ENCODE data around the gene RAB37.

Gene RAB37

GRCh38 chr17:74790161-74791058 lies 53.4 kb downstream of the RAB37 start:
- TF ChIP-seq L3MBTL2 (conservative IDR thresholded peaks at IDR 0.05) (no peak), NFRKB (IDR thresholded peaks at IDR 0.05) (no peak), FOXA1 (IDR thresholded peaks at IDR 0.05) (no peak), BHLHE40 (IDR thresholded peaks at IDR 0.05; ENCODE audit: borderline replicate concordance) (no peak), FOXM1 (IDR thresholded peaks at IDR 0.05; ENCODE audit: borderline replicate concordance) (no peak), SUZ12 (IDR thresholded peaks at IDR 0.05) (no peak), ARNT (IDR thresholded peaks at IDR 0.05) (no peak), CTBP1 (IDR thresholded peaks at IDR 0.05; ENCODE audit: borderline replicate concordance) (no peak), LEF1 (IDR thresholded peaks at IDR 0.05; ENCODE audit: borderline replicate concordance) (no peak), HDGF (IDR thresholded peaks at IDR 0.05; ENCODE audit: borderline replicate concordance) (no peak), SP1 (IDR thresholded peaks at IDR 0.05) (no peak), ELF4 (IDR thresholded peaks at IDR 0.05) (no peak), PKNOX1 (IDR thresholded peaks at IDR 0.05) (no peak), FOXK2 (IDR thresholded peaks at IDR 0.05) (no peak), ZNF384 (IDR thresholded peaks at IDR 0.05) (no peak), TARDBP (IDR thresholded peaks at IDR 0.05) (no peak)
- POLR2A ChIA-PET: interaction anchor here (0.9 to 1.9 kb wide), 3 partner anchors 62 to 222 kb away, joined by 3 to 6 read pairs (median 5); partner anchors contain the start of genes FDXR and MRPL58
- CTCF ChIA-PET: interaction anchor here (0.6 to 2.5 kb wide), 20 partner anchors 11 to 218 kb away, joined by 3 to 27 read pairs (median 4); partner anchors contain the start of genes FDXR and NAT9
- DNase-seq (ENCODE audit: extremely low spot score): no peak

GRCh38 chr17:74792586-74793105 lies 55.6 kb downstream of the RAB37 start:
- DNase-seq (ENCODE audit: extremely low spot score): no peak
- POLR2A ChIA-PET: interaction anchor here (1.3 to 1.4 kb wide), 2 partner anchors 16 to 80 kb away, joined by 5 read pairs; partner anchors contain the start of gene NAT9
- TF ChIP-seq BHLHE40 (IDR thresholded peaks at IDR 0.05; ENCODE audit: borderline replicate concordance): no peak
- TF ChIP-seq L3MBTL2 (conservative IDR thresholded peaks at IDR 0.05): no peak
- TF ChIP-seq SUZ12 (IDR thresholded peaks at IDR 0.05): no peak
- no peak for TF ChIP-seq ARNT (IDR thresholded peaks at IDR 0.05)
- TF ChIP-seq TARDBP (IDR thresholded peaks at IDR 0.05): no peak
- TF ChIP-seq SP1 (IDR thresholded peaks at IDR 0.05): no peak
- CTCF ChIA-PET: interaction anchor here (0.6 to 0.9 kb wide), 2 partner anchors 73 to 176 kb away, joined by 3 read pairs; no protein-coding TSS in a partner anchor

GRCh38 chr17:74795327-74796020 lies 58.4 kb downstream of the RAB37 start:
- TF ChIP-seq ARNT (IDR thresholded peaks at IDR 0.05) (no peak), L3MBTL2 (conservative IDR thresholded peaks at IDR 0.05) (no peak), LEF1 (IDR thresholded peaks at IDR 0.05; ENCODE audit: borderline replicate concordance) (no peak), ELF4 (IDR thresholded peaks at IDR 0.05) (no peak)
- CTCF ChIA-PET: interaction anchor here (0.7 kb wide), 1 partner anchor 54 kb away, joined by 6 read pairs; no protein-coding TSS in a partner anchor
- no peak for DNase-seq (ENCODE audit: extremely low spot score)
- POLR2A ChIA-PET: interaction anchor here (2.4 kb wide), 1 partner anchor 77 kb away, joined by 14 read pairs; the partner anchor contains the start of gene FDXR

- TF ChIP-seq LEF1 (IDR thresholded peaks at IDR 0.05; ENCODE audit: borderline replicate concordance) (no peak), ELF4 (IDR thresholded peaks at IDR 0.05) (no peak), HDGF (IDR thresholded peaks at IDR 0.05; ENCODE audit: borderline replicate concordance) (no peak), TARDBP (IDR thresholded peaks at IDR 0.05) (no peak), FOXA1 (IDR thresholded peaks at IDR 0.05) (no peak), NFRKB (IDR thresholded peaks at IDR 0.05) (no peak), L3MBTL2 (conservative IDR thresholded peaks at IDR 0.05) (no peak), SUZ12 (IDR thresholded peaks at IDR 0.05) (no peak), CTBP1 (IDR thresholded peaks at IDR 0.05; ENCODE audit: borderline replicate concordance) (no peak), ARNT (IDR thresholded peaks at IDR 0.05) (no peak)
- CTCF ChIA-PET: interaction anchor here (0.7 kb wide), 1 partner anchor 53 kb away, joined by 6 read pairs; no protein-coding TSS in a partner anchor
Measured at GRCh38 chr17:74796211-74796610, 59.2 kb downstream of the RAB37 start.

GRCh38 chr17:74796866-74797265 lies 59.8 kb downstream of the RAB37 start:
- TF ChIP-seq TARDBP (IDR thresholded peaks at IDR 0.05) (no peak), FOXK2 (IDR thresholded peaks at IDR 0.05) (no peak), PKNOX1 (IDR thresholded peaks at IDR 0.05) (no peak), SUZ12 (IDR thresholded peaks at IDR 0.05) (no peak), NFRKB (IDR thresholded peaks at IDR 0.05) (no peak), ELF4 (IDR thresholded peaks at IDR 0.05) (no peak), L3MBTL2 (conservative IDR thresholded peaks at IDR 0.05) (no peak), LEF1 (IDR thresholded peaks at IDR 0.05; ENCODE audit: borderline replicate concordance) (no peak), HDGF (IDR thresholded peaks at IDR 0.05; ENCODE audit: borderline replicate concordance) (no peak), ARNT (IDR thresholded peaks at IDR 0.05) (no peak), FOXA1 (IDR thresholded peaks at IDR 0.05) (no peak), SP1 (IDR thresholded peaks at IDR 0.05) (no peak), FOXM1 (IDR thresholded peaks at IDR 0.05; ENCODE audit: borderline replicate concordance) (no peak), BHLHE40 (IDR thresholded peaks at IDR 0.05; ENCODE audit: borderline replicate concordance) (no peak), CTBP1 (IDR thresholded peaks at IDR 0.05; ENCODE audit: borderline replicate concordance) (no peak), ZNF384 (IDR thresholded peaks at IDR 0.05) (no peak)
- CTCF ChIA-PET: no interaction called here
- POLR2A ChIA-PET: interaction anchor here (2.4 kb wide), 1 partner anchor 75 kb away, joined by 14 read pairs; the partner anchor contains the start of gene FDXR
- no peak for DNase-seq (ENCODE audit: extremely low spot score)

More at GRCh38 chr17:74796211-74796610, 59.2 kb downstream of the RAB37 start:
- POLR2A ChIA-PET: interaction anchor here (2.4 kb wide), 1 partner anchor 76 kb away, joined by 14 read pairs; the partner anchor contains the start of gene FDXR
- DNase-seq (ENCODE audit: extremely low spot score): no peak
